ENCODE results near the gene G6PD. TPM values are rescaled to one million over a fixed set of nuclear protein-coding genes. Genes with fewer than 3 reads are reported as not detected.

G6PD gene
- total and polyA plus RNA-seq, 2 experiments from 2014 or later: 7.7 to 30.7 TPM

GRCh38 chrX:154532690-154533089 is 14.0 kb downstream of the G6PD start:
- no peak for TF ChIP-seq CTCF (IDR thresholded peaks at IDR 0.05; ENCODE audit: low read depth, low read length)

DNA sequence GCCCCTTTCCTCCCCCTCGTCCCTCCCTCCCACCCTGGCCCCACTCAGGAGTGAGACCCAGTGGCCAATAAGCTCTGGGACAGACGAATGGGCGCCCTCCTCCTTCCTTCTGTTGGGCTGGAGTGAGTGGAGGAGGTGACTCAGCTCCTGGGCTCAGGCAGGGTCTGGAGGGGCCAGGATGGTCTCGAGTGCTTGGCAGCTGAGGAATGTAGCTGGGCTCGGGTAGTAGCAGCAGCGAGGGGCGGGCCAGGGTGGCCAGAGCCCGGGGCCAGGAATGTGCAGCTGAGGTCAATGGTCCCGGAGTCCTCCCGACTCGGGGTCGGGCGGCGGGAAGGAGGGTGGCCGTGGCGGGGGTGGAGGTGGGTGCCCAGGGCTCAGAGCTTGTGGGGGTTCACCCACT is 15.0 kb downstream of the G6PD start:
- TF ChIP-seq CTCF (IDR thresholded peaks at IDR 0.05; ENCODE audit: low read depth, low read length): no peak
- Histone ChIP-seq H3K36me3 (no peaks in the 10 kb centered on the region), H3K27me3 (no peaks in the 10 kb centered on the region), H3K27ac (peak overlapping the region; percentile 79), H3K9me3 (ENCODE audit: low read depth) (no peaks in the 10 kb centered on the region), H3K4me3 (no peak overlapping the region), H3K4me1 (ENCODE audit: low read depth) (no peaks in the 10 kb centered on the region)
- peak in 1 of 2 donors; percentile 72 for DNase-seq (ENCODE audit: low read depth in 1 of 2, low spot score in 1 of 2)

More at GRCh38 chrX:154532690-154533089, 14.0 kb downstream of the G6PD start:
- Histone ChIP-seq H3K27ac (peak overlapping the region; percentile 79), H3K9me3 (ENCODE audit: low read depth) (no peaks in the 10 kb centered on the region), H3K27me3 (no peaks in the 10 kb centered on the region), H3K36me3 (no peaks in the 10 kb centered on the region), H3K4me1 (ENCODE audit: low read depth) (no peaks in the 10 kb centered on the region), H3K4me3 (no peak overlapping the region)
- DNase-seq (ENCODE audit: low read depth in 1 of 2, low spot score in 1 of 2): no peak

DNA sequence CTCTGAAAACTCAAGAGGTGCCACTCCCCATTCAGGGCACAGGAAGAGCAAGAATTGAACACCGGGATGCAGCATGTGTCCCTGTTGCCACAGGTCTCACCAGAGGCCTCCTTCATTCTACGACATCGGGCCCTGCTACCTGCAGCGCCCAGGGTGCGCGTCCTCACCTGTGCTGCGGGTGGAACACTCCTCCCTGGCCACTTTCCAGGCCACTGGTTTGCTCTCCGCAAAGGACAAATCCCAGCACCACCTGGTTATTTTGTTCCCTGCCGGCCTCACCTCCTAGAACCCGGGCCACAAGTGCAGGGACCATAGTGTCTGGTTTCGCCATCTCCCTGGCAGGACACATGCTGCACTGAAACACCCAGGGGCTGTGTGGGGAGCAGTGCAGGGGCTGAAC is 16.4 kb downstream of the G6PD start:
- no peak for DNase-seq (ENCODE audit: low read depth in 1 of 2, low spot score in 1 of 2)
- TF ChIP-seq CTCF (IDR thresholded peaks at IDR 0.05; ENCODE audit: low read depth, low read length): no peak
- no peaks in the 10 kb centered on the region for H3K36me3 ChIP-seq

GRCh38 chrX:154529206-154529612 is 17.4 kb downstream of the G6PD start:
- H3K9me3 ChIP-seq (ENCODE audit: low read depth): no peaks in the 10 kb centered on the region
- no peak overlapping the region for H3K27ac ChIP-seq
- H3K4me3 ChIP-seq: no peak overlapping the region
- no peak for TF ChIP-seq CTCF (IDR thresholded peaks at IDR 0.05; ENCODE audit: low read depth, low read length)
- peak in 1 of 2 donors; percentile 56 for DNase-seq (ENCODE audit: low read depth in 1 of 2, low spot score in 1 of 2)
- no peaks in the 10 kb centered on the region for H3K27me3 ChIP-seq
- no peaks in the 10 kb centered on the region for H3K4me1 ChIP-seq (ENCODE audit: low read depth)
- no peaks in the 10 kb centered on the region for H3K36me3 ChIP-seq

More for the DNA sequence above, 16.4 kb downstream of the G6PD start:
- Histone ChIP-seq H3K4me3 (no peak overlapping the region), H3K27ac (peak overlapping the region; percentile 79), H3K4me1 (ENCODE audit: low read depth) (no peaks in the 10 kb centered on the region), H3K9me3 (ENCODE audit: low read depth) (no peaks in the 10 kb centered on the region), H3K27me3 (no peaks in the 10 kb centered on the region)

DNA sequence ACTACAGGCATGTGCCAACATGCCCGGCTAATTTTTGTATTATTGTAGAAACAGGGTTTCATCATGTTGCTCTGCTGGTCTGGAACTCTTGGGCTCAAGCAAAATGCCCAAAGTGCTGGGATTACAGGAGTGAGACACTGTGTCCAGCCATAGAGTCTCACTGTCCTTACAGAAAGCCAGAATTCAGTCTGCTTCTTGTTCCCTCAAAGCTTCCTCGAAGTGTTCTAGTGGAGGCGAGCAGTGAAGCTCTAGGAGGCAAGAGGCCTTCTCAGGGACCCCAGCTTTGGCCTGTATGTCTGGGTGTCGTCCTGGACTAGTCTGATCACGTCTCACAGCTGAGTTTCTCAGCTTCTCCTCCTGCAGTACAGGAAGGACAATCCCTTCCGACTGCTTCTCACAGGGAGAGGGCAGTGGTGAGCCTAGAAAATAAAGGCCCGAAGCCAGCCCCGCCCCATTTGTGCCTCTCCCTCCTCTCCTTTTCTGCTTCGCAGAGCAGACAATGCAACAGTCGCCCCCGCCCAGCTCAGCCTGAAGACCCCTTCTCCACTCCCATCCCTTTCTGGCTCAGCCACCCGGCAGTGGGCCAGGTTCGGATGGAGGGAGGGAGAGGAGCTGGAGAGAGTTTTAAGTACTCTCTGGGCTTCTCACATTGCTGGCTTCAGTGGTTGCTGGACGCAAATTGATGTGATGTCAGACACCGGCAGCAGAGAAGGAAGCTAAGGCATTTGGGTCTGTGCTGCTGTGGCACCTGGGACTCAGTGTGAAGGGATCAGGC is 19.6 kb downstream of the G6PD start:
- H3K9me3 ChIP-seq (ENCODE audit: low read depth): no peaks in the 10 kb centered on the region
- no peak overlapping the region for H3K4me3 ChIP-seq
- peak; percentile 75 to 84 for DNase-seq (ENCODE audit: low read depth in 1 of 2, low spot score in 1 of 2)
- peak; percentile 52 for TF ChIP-seq CTCF (IDR thresholded peaks at IDR 0.05; ENCODE audit: low read depth, low read length)
- no peaks in the 10 kb centered on the region for H3K36me3 ChIP-seq
- no peaks in the 10 kb centered on the region for H3K4me1 ChIP-seq (ENCODE audit: low read depth)
- peak overlapping the region; percentile 74 for H3K27ac ChIP-seq
- no peaks in the 10 kb centered on the region for H3K27me3 ChIP-seq

Measured in cardiac muscle cell (in vitro differentiated cells and primary cell).